Ishikawa (cell line): Measurements from ENCODE around the gene TRAFD1.

Source experiments
- CREB1 ChIP-seq: IDR thresholded peaks from 2 replicates; pipeline ENCODE4 v1.6.1; 2012; ENCODE audit warnings: low read depth
- USF1 ChIP-seq: IDR thresholded peaks from 2 replicates; pipeline ENCODE4 v1.6.1; 2012

DNA sequence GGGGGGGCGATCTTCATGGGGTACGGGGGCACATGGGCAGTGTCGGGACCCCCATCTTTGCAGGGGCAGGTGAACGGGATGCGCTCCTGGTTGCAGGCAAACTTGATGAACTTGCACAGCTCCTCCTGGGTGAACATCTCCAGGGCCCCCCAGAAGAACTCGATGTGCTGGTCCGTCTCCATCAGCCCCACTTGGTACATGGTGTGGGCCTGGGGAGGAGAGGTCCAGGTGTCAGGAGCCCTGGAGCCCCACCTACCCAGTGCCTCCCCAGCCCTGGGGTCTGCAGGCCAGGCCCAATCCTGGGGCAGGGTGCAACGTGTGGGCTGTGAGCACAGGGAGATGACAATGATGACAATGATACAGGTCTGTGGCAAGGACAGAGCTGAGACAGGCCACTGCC is 37.7 kb downstream of the TRAFD1 start:
- TF ChIP-seq USF1 (no peak), CREB1 (no peak)
